ENCODE measurements around the gene MOG.
"Not testable (repeated sequence)": the region's sequence is repeated elsewhere in the genome, so short reads cannot be mapped to it uniquely, and the experiment has no call there.

Gene MOG

GRCh38 chr6:29655658-29656057 lies 1.2 kb upstream of the MOG start:
- Histone ChIP-seq H3K18ac (ENCODE audit: low read length) (no peak overlapping the region), H3K23ac (ENCODE audit: low read length) (no peak overlapping the region), H3K4me1 (ENCODE audit: control insufficient read depth, low read depth, low read length) (peaks cover 2% of the 10 kb centered on the region), H3K56ac (ENCODE audit: low read length) (no peak overlapping the region), H3K79me2 (ENCODE audit: control insufficient read depth, insufficient read depth, low read length) (no peaks in the 10 kb centered on the region), H3K9ac (ENCODE audit: low read length) (no peak overlapping the region), H2BK5ac (ENCODE audit: low read length) (no peak overlapping the region), H4K5ac (ENCODE audit: low read length) (no peak overlapping the region), H3K79me1 (ENCODE audit: low read length) (no peaks in the 10 kb centered on the region), H3K36me3 (ENCODE audit: control insufficient read depth, insufficient read depth, low read length) (no peaks in the 10 kb centered on the region), H2BK15ac (replicated peaks; ENCODE audit: low read depth) (no peak overlapping the region), H4K8ac (ENCODE audit: low read depth, low read length) (no peak overlapping the region), H2BK120ac (ENCODE audit: low read depth, low read length) (no peak overlapping the region), H3K4me3 (ENCODE audit: low read length) (no peak overlapping the region), H3K4me2 (ENCODE audit: low read length) (no peak overlapping the region), H3K27me3 (ENCODE audit: insufficient read depth, low read length, poor library complexity) (no peaks in the 10 kb centered on the region), H3K27ac (ENCODE audit: low read depth, low read length) (no peak overlapping the region), H3K4ac (ENCODE audit: low read depth, low read length) (no peak overlapping the region), H2AK5ac (ENCODE audit: low read length) (no peak overlapping the region)
- DNase-seq = no peak
- no CpG with 5 or more reads among the region's 6 CpGs for WGBS (ENCODE audit: extremely low coverage, insufficient coverage, low lambda C conversion rate)

GRCh38 chr6:29656157-29656556 lies 735 bp upstream of the MOG start:
- no peaks in the 10 kb centered on the region for H3K79me1 ChIP-seq (ENCODE audit: low read length)
- no peak overlapping the region for H3K9ac ChIP-seq (ENCODE audit: low read length)
- no peak overlapping the region for H3K23ac ChIP-seq (ENCODE audit: low read length)
- H3K56ac ChIP-seq (ENCODE audit: low read length) = no peak overlapping the region
- no peak overlapping the region for H2BK15ac ChIP-seq (replicated peaks; ENCODE audit: low read depth)
- no peak overlapping the region for H3K18ac ChIP-seq (ENCODE audit: low read length)
- no peak overlapping the region for H2BK120ac ChIP-seq (ENCODE audit: low read depth, low read length)
- WGBS (ENCODE audit: extremely low coverage, insufficient coverage, low lambda C conversion rate) = no CpG with 5 or more reads among the region's 2 CpGs
- H2BK5ac ChIP-seq (ENCODE audit: low read length) = no peak overlapping the region
- H3K4me3 ChIP-seq (ENCODE audit: low read length) = no peak overlapping the region
- H3K4me1 ChIP-seq (ENCODE audit: control insufficient read depth, low read depth, low read length) = peaks cover 2% of the 10 kb centered on the region
- H3K79me2 ChIP-seq (ENCODE audit: control insufficient read depth, insufficient read depth, low read length) = no peaks in the 10 kb centered on the region
- no peak overlapping the region for H3K4me2 ChIP-seq (ENCODE audit: low read length)
- no peak overlapping the region for H4K5ac ChIP-seq (ENCODE audit: low read length)
- H3K4ac ChIP-seq (ENCODE audit: low read depth, low read length) = no peak overlapping the region
- H4K8ac ChIP-seq (ENCODE audit: low read depth, low read length) = no peak overlapping the region
- no peak overlapping the region for H3K27ac ChIP-seq (ENCODE audit: low read depth, low read length)
- H3K36me3 ChIP-seq (ENCODE audit: control insufficient read depth, insufficient read depth, low read length) = no peaks in the 10 kb centered on the region
- DNase-seq = no peak
- no peaks in the 10 kb centered on the region for H3K27me3 ChIP-seq (ENCODE audit: insufficient read depth, low read length, poor library complexity)
- no peak overlapping the region for H2AK5ac ChIP-seq (ENCODE audit: low read length)

GRCh38 chr6:29661071-29661470 lies 4.2 kb downstream of the MOG start:
- Histone ChIP-seq H3K4me2 (ENCODE audit: low read length) (no peak overlapping the region), H2BK15ac (replicated peaks; ENCODE audit: low read depth) (no peak overlapping the region), H3K56ac (ENCODE audit: low read length) (no peak overlapping the region), H4K5ac (ENCODE audit: low read length) (no peak overlapping the region), H3K4ac (ENCODE audit: low read depth, low read length) (no peak overlapping the region), H2AK5ac (ENCODE audit: low read length) (no peak overlapping the region), H3K79me2 (ENCODE audit: control insufficient read depth, insufficient read depth, low read length) (no peaks in the 10 kb centered on the region), H3K23ac (ENCODE audit: low read length) (no peak overlapping the region), H3K79me1 (ENCODE audit: low read length) (no peaks in the 10 kb centered on the region), H3K4me3 (ENCODE audit: low read length) (no peak overlapping the region), H2BK120ac (ENCODE audit: low read depth, low read length) (no peak overlapping the region), H3K27ac (ENCODE audit: low read depth, low read length) (peak overlapping the region; percentile 3), H3K9ac (ENCODE audit: low read length) (no peak overlapping the region), H3K4me1 (ENCODE audit: control insufficient read depth, low read depth, low read length) (no peaks in the 10 kb centered on the region), H3K27me3 (ENCODE audit: insufficient read depth, low read length, poor library complexity) (no peaks in the 10 kb centered on the region), H4K8ac (ENCODE audit: low read depth, low read length) (no peak overlapping the region), H3K18ac (ENCODE audit: low read length) (no peak overlapping the region), H2BK5ac (ENCODE audit: low read length) (no peak overlapping the region), H3K36me3 (ENCODE audit: control insufficient read depth, insufficient read depth, low read length) (no peaks in the 10 kb centered on the region)
- DNase-seq = peak; percentile 65
- WGBS (ENCODE audit: extremely low coverage, insufficient coverage, low lambda C conversion rate) = no CpG with 5 or more reads among the region's 3 CpGs

- WGBS (ENCODE audit: extremely low coverage, insufficient coverage, low lambda C conversion rate) = no CpG with 5 or more reads among the region's 14 CpGs
- H4K5ac ChIP-seq (ENCODE audit: low read length); H3K4me1 ChIP-seq (ENCODE audit: control insufficient read depth, low read depth, low read length); H3K9ac ChIP-seq (ENCODE audit: low read length); H3K79me1 ChIP-seq (ENCODE audit: low read length); H3K79me2 ChIP-seq (ENCODE audit: control insufficient read depth, insufficient read depth, low read length); H2AK5ac ChIP-seq (ENCODE audit: low read length); H3K27me3 ChIP-seq (ENCODE audit: insufficient read depth, low read length, poor library complexity); H3K4ac ChIP-seq (ENCODE audit: low read depth, low read length); H2BK5ac ChIP-seq (ENCODE audit: low read length); H2BK15ac ChIP-seq (replicated peaks; ENCODE audit: low read depth); H3K4me2 ChIP-seq (ENCODE audit: low read length); H4K8ac ChIP-seq (ENCODE audit: low read depth, low read length); H3K4me3 ChIP-seq (ENCODE audit: low read length); H3K18ac ChIP-seq (ENCODE audit: low read length); H3K23ac ChIP-seq (ENCODE audit: low read length); H3K36me3 ChIP-seq (ENCODE audit: control insufficient read depth, insufficient read depth, low read length); H2BK120ac ChIP-seq (ENCODE audit: low read depth, low read length); H3K56ac ChIP-seq (ENCODE audit: low read length): not testable (repeated sequence)
- DNase-seq = peak; percentile 97
- peak overlapping the region; percentile 3 for H3K27ac ChIP-seq (ENCODE audit: low read depth, low read length)
Measured at GRCh38 chr6:29661502-29662141, 4.7 kb downstream of the MOG start.

- H2BK120ac ChIP-seq (ENCODE audit: low read depth, low read length) = no peak overlapping the region
- H2AK5ac ChIP-seq (ENCODE audit: low read length) = no peak overlapping the region
- no peak overlapping the region for H4K5ac ChIP-seq (ENCODE audit: low read length)
- peak; percentile 72 for DNase-seq
- H3K4me1 ChIP-seq (ENCODE audit: control insufficient read depth, low read depth, low read length) = peaks cover 8% of the 10 kb centered on the region
- no peak overlapping the region for H3K4me2 ChIP-seq (ENCODE audit: low read length)
- no peak overlapping the region for H4K8ac ChIP-seq (ENCODE audit: low read depth, low read length)
- no CpG with 5 or more reads among the region's 5 CpGs for WGBS (ENCODE audit: extremely low coverage, insufficient coverage, low lambda C conversion rate)
- no peak overlapping the region for H3K4ac ChIP-seq (ENCODE audit: low read depth, low read length)
- H2BK15ac ChIP-seq (replicated peaks; ENCODE audit: low read depth) = no peak overlapping the region
- H3K79me1 ChIP-seq (ENCODE audit: low read length) = no peaks in the 10 kb centered on the region
- no peak overlapping the region for H3K23ac ChIP-seq (ENCODE audit: low read length)
- no peak overlapping the region for H3K9ac ChIP-seq (ENCODE audit: low read length)
- no peak overlapping the region for H2BK5ac ChIP-seq (ENCODE audit: low read length)
- no peak overlapping the region for H3K18ac ChIP-seq (ENCODE audit: low read length)
- no peak overlapping the region for H3K4me3 ChIP-seq (ENCODE audit: low read length)
- H3K56ac ChIP-seq (ENCODE audit: low read length) = peak overlapping the region; percentile 37
- H3K27me3 ChIP-seq (ENCODE audit: insufficient read depth, low read length, poor library complexity) = no peaks in the 10 kb centered on the region
- no peaks in the 10 kb centered on the region for H3K36me3 ChIP-seq (ENCODE audit: control insufficient read depth, insufficient read depth, low read length)
- no peak overlapping the region for H3K27ac ChIP-seq (ENCODE audit: low read depth, low read length)
- H3K79me2 ChIP-seq (ENCODE audit: control insufficient read depth, insufficient read depth, low read length) = no peaks in the 10 kb centered on the region
Measured at GRCh38 chr6:29663300-29664042, 6.6 kb downstream of the MOG start.
